Neural cell (in vitro differentiated cells): ENCODE data around the gene GALNT2. TPM values are rescaled to one million over a fixed set of nuclear protein-coding genes. Genes with fewer than 3 reads are reported as not detected.

Experiments used
- H2AFZ ChIP-seq: fragments of 200-600, 300-800 bp; sonication (generic), shearing (Covaris generic); 2 replicates; pipeline ENCODE4 v1.6.0; 2014; ENCODE audit warnings: low read depth, mild to moderate bottlenecking, antibody characterized with exemption, low read length, moderate library complexity
- H3F3A ChIP-seq: fragments of 200-600 bp; shearing (Covaris generic); 2 replicates; pipeline ENCODE4 v1.6.1; 2016; ENCODE audit warnings: mild to moderate bottlenecking, moderate library complexity, mixed read lengths, antibody characterized with exemption, low read length; ENCODE audit not compliant: insufficient read depth, poor library complexity, severe bottlenecking
- H3K27ac ChIP-seq: fragments of 200-600, 300-800 bp; sonication (generic), shearing (Covaris generic); 2 replicates; pipeline ENCODE4 v1.5.1; 2014; ENCODE audit warnings: mild to moderate bottlenecking, low read length, moderate library complexity
- H3K27me3 ChIP-seq: fragments of 300-800, 200-600 bp; sonication (generic), shearing (Covaris generic); 2 replicates; pipeline ENCODE4 v1.6.0; 2014; ENCODE audit warnings: mild to moderate bottlenecking, low read depth, low read length, moderate library complexity; ENCODE audit not compliant: insufficient read depth
- H3K36me3 ChIP-seq: fragments of 300-800, 200-600 bp; sonication (generic), shearing (Covaris generic); 2 replicates; pipeline ENCODE4 v1.5.1; 2014; ENCODE audit warnings: mild to moderate bottlenecking, antibody characterized with exemption, low read length, moderate library complexity; ENCODE audit not compliant: insufficient read depth
- H3K4me2 ChIP-seq: fragments of 300-800, 200-600 bp; sonication (generic), shearing (Covaris generic); 2 replicates; pipeline ENCODE4 v1.6.0; 2014; ENCODE audit warnings: mild to moderate bottlenecking, low read length
- H3K4me3 ChIP-seq: fragments of 300-800, 200-600 bp; sonication (generic), shearing (Covaris generic); 2 replicates; pipeline ENCODE4 v1.5.1; 2014; ENCODE audit warnings: mild to moderate bottlenecking, low read length, moderate library complexity
- H3K79me2 ChIP-seq: fragments of 200-600 bp; shearing (Covaris generic); replicated peaks from 2 replicates; pipeline ENCODE4 v1.6.0; 2014; ENCODE audit warnings: mild to moderate bottlenecking, low read length, moderate library complexity; ENCODE audit not compliant: insufficient read depth
- H3K9ac ChIP-seq: fragments of 300-800, 200-600 bp; sonication (generic), shearing (Covaris generic); 2 replicates; pipeline ENCODE4 v1.6.1; 2016; ENCODE audit warnings: mild to moderate bottlenecking, low read length, mixed read lengths
- H3K9me2 ChIP-seq: fragments of 200-600 bp; shearing (Covaris generic); 2 replicates; pipeline ENCODE4 v1.6.1; 2016; ENCODE audit warnings: mild to moderate bottlenecking, low read length, mixed read lengths; ENCODE audit not compliant: insufficient read depth
- H3K9me3 ChIP-seq: fragments of 200-600, 300-800 bp; sonication (generic), shearing (Covaris generic); 2 replicates; pipeline ENCODE4 v1.6.1; 2016; ENCODE audit warnings: mild to moderate bottlenecking, mixed run types, low read length, moderate library complexity, mixed read lengths
- H4K20me1 ChIP-seq: fragments of 200-600 bp; shearing (Covaris generic); 2 replicates; pipeline ENCODE4 v1.6.1; 2016; ENCODE audit warnings: mild to moderate bottlenecking, mixed run types; ENCODE audit not compliant: insufficient read depth
- CTCF ChIP-seq: fragments of 450-650 bp; IDR thresholded peaks from 2 replicates; pipeline ENCODE4 v1.5.1; 2014; ENCODE audit warnings: antibody characterized with exemption, mild to moderate bottlenecking, moderate library complexity; ENCODE audit not compliant: poor library complexity, severe bottlenecking
- EP300 ChIP-seq: fragments of 450-650 bp; conservative IDR thresholded peaks from 2 replicates; pipeline ENCODE4 v1.6.1; 2014; ENCODE audit warnings: antibody characterized with exemption, mild to moderate bottlenecking, moderate library complexity; ENCODE audit not compliant: poor library complexity, severe bottlenecking
- EZH2 ChIP-seq: fragments of 200-600, 300-800 bp; shearing (Covaris generic), sonication (generic); IDR thresholded peaks from 2 replicates; pipeline ENCODE4 v1.6.1; 2014; ENCODE audit warnings: antibody characterized with exemption, low read length, borderline replicate concordance, mild to moderate bottlenecking; ENCODE audit not compliant: insufficient read depth, poor library complexity, severe bottlenecking
- MXI1 ChIP-seq: fragments of 450-650 bp; conservative IDR thresholded peaks from 2 replicates; pipeline ENCODE4 v1.6.1; 2014; ENCODE audit warnings: antibody characterized with exemption, mild to moderate bottlenecking; ENCODE audit not compliant: poor library complexity, severe bottlenecking
- POLR2AphosphoS5 ChIP-seq: IDR thresholded peaks from 2 replicates; pipeline ENCODE4 v1.6.1; 2012
- RAD21 ChIP-seq: fragments of 450-650 bp; conservative IDR thresholded peaks from 2 replicates; pipeline ENCODE4 v1.6.1; 2014; ENCODE audit warnings: antibody characterized with exemption, mild to moderate bottlenecking, moderate library complexity
- SMC3 ChIP-seq: fragments of 450-650 bp; conservative IDR thresholded peaks from 2 replicates; pipeline ENCODE4 v1.6.1; 2014; ENCODE audit warnings: antibody characterized with exemption, mild to moderate bottlenecking, moderate library complexity; ENCODE audit not compliant: poor library complexity
- TAF1 ChIP-seq: IDR thresholded peaks from 2 replicates; pipeline ENCODE4 v1.6.1; 2012; ENCODE audit warnings: low read depth
- polyA plus RNA-seq: library from polyadenylated mRNA; depleted of rRNA; stranded (reverse); fragments of >200 nt; gene quantifications from 2 replicates; pipeline ENCODE4 v1.2.3, GENCODE V29; 2014
- TF ChIP-seq, protein P1 (sequence below): IDR thresholded peaks from 2 replicates; pipeline ENCODE4 v1.6.1; 2012; ENCODE audit warnings: borderline replicate concordance

GALNT2 gene
- polyA plus RNA-seq, 1 donor from 2014 or later: 38.8 TPM

- Histone ChIP-seq H3K36me3 (no peaks in the 10 kb centered on the region), H3K4me3 (no peak overlapping the region), H3K9me2 (no peaks in the 10 kb centered on the region), H3K79me2 (peaks cover 14% of the 10 kb centered on the region), H2AFZ (no peak overlapping the region), H3K4me2 (no peak overlapping the region), H3K9me3 (no peaks in the 10 kb centered on the region), H3K27ac (no peak overlapping the region), H3K9ac (no peak overlapping the region), H4K20me1 (no peaks in the 10 kb centered on the region), H3K27me3 (no peaks in the 10 kb centered on the region), H3F3A (no peaks in the 10 kb centered on the region)
- no peak for TF ChIP-seq EZH2
- no peak for TF ChIP-seq EP300
- no peak for TF ChIP-seq RAD21
- TF ChIP-seq TAF1: no peak
Measured at GRCh38 chr1:230169454-230170152, 102.6 kb downstream of the GALNT2 start.

DNA sequence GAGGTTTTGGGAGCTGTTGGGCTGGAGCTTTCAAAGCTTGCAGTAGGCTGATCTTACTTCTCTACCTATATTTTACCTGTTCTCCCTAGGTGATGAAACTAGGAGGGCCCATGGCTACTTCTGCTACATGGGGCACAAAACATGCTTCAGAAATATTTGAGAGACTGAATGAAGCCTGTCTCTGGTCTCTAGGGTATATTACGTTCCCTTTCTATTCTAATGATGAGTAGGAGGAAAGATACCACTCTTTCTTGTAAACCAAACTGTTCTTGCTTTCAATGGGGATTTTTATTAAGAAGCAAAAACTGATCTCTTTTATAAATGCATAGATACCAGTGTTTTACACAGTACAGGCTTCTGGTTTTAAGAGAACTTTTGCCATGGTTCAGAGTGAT, 103.1 kb downstream of the GALNT2 start:
- H4K20me1 ChIP-seq: no peaks in the 10 kb centered on the region
- no peaks in the 10 kb centered on the region for H3K27me3 ChIP-seq
- no peak overlapping the region for H3K4me3 ChIP-seq
- no peaks in the 10 kb centered on the region for H3K9me3 ChIP-seq
- H3K9ac ChIP-seq: no peak overlapping the region
- no peaks in the 10 kb centered on the region for H3F3A ChIP-seq
- TF ChIP-seq RAD21: no peak
- no peak for TF ChIP-seq EZH2
- TF ChIP-seq CTCF: no peak
- no peak for TF ChIP-seq TAF1
- TF ChIP-seq MXI1: no peak
- TF ChIP-seq, protein P1, sequence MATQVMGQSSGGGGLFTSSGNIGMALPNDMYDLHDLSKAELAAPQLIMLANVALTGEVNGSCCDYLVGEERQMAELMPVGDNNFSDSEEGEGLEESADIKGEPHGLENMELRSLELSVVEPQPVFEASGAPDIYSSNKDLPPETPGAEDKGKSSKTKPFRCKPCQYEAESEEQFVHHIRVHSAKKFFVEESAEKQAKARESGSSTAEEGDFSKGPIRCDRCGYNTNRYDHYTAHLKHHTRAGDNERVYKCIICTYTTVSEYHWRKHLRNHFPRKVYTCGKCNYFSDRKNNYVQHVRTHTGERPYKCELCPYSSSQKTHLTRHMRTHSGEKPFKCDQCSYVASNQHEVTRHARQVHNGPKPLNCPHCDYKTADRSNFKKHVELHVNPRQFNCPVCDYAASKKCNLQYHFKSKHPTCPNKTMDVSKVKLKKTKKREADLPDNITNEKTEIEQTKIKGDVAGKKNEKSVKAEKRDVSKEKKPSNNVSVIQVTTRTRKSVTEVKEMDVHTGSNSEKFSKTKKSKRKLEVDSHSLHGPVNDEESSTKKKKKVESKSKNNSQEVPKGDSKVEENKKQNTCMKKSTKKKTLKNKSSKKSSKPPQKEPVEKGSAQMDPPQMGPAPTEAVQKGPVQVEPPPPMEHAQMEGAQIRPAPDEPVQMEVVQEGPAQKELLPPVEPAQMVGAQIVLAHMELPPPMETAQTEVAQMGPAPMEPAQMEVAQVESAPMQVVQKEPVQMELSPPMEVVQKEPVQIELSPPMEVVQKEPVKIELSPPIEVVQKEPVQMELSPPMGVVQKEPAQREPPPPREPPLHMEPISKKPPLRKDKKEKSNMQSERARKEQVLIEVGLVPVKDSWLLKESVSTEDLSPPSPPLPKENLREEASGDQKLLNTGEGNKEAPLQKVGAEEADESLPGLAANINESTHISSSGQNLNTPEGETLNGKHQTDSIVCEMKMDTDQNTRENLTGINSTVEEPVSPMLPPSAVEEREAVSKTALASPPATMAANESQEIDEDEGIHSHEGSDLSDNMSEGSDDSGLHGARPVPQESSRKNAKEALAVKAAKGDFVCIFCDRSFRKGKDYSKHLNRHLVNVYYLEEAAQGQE: no peak
- no peak for TF ChIP-seq SMC3
- no peak for TF ChIP-seq EP300
- TF ChIP-seq POLR2AphosphoS5: no peak
- H3K27ac ChIP-seq: no peak overlapping the region
- H3K36me3 ChIP-seq: no peaks in the 10 kb centered on the region
- H3K4me2 ChIP-seq: no peak overlapping the region
- no peak overlapping the region for H2AFZ ChIP-seq
- peaks cover 13% of the 10 kb centered on the region for H3K79me2 ChIP-seq
- no peaks in the 10 kb centered on the region for H3K9me2 ChIP-seq
